Left lung (tissue), 10 donors: ENCODE results near the gene ZNF679. TPM values are rescaled to one million over a fixed set of nuclear protein-coding genes. Genes with fewer than 3 reads are reported as not detected.
A peak's percentile ranks its signal among the peaks of the same experiment; 100 is the strongest.
"Not testable (repeated sequence)": the region's sequence is repeated elsewhere in the genome, so short reads cannot be mapped to it uniquely, and the experiment has no call there.

Experiments
- ATAC-seq: fragments of 200-7000 bp; cut with Tn5 transposase; one replicate; pipeline ENCODE4 v1.9.1; 2020; ENCODE audit warnings: moderate library complexity
- DNase-seq, 4 donors: peaks; one replicate each; pipeline ENCODE4 v3.0.0-alpha.2; 2013 to 2020
- H3K27ac ChIP-seq, 2 donors: fragments of 200-600 bp; sonication (generic) in 1 of 2; one replicate each; pipeline versions ENCODE4 v1.5.0 to v1.8.0; 2020 to 2021
- H3K27me3 ChIP-seq, 2 donors: fragments of 200-600 bp; sonication (generic) in 1 of 2; one replicate each; pipeline versions ENCODE4 v1.5.0 to v1.8.0; 2020 to 2021
- H3K36me3 ChIP-seq, 2 donors: fragments of 200-600 bp; sonication (generic) in 1 of 2; one replicate each; pipeline versions ENCODE4 v1.5.0 to v1.8.0; 2020 to 2021
- H3K4me1 ChIP-seq, 2 donors: fragments of 200-600 bp; one replicate each; pipeline ENCODE4 v1.8.0; 2021
- H3K4me3 ChIP-seq, 2 donors: fragments of 200-600 bp; sonication (generic) in 1 of 2; one replicate each; pipeline versions ENCODE4 v1.5.0 to v1.8.0; 2020 to 2021; ENCODE audit warnings: mild to moderate bottlenecking in 1 of 2
- H3K9me3 ChIP-seq, 2 donors: fragments of 200-600 bp; sonication (generic) in 1 of 2; one replicate each; pipeline versions ENCODE4 v1.5.0 to v1.8.0; 2020 to 2021
- intact Hi-C, 2 donors: fragments of 100-400 bp; cut with DNase I; formaldehyde crosslinking; loops; one replicate each; pipeline versions ENCODE4 v1.11.2 to v1.14.2; 2022
- polyA plus RNA-seq, 6 donors: library from polyadenylated mRNA; unstranded; fragments of 120-200 nt; gene quantifications; one replicate each; pipeline ENCODE4 v1.2.1, GENCODE V29; 2013; ENCODE audit not compliant: insufficient read length in 6 of 6
- total RNA-seq, 2 donors: library from RNA; stranded (reverse); fragmentation: NEBNext Ultra II Directional; extraction: Animal tissue kit (Norgen Biotek cat#: 25700); gene quantifications; one replicate each; pipeline ENCODE4 v1.2.1, GENCODE V29; 2021
- TF ChIP-seq, protein P1 (sequence below), 2 donors: fragments of 200-600 bp; sonication (generic) in 1 of 2; IDR thresholded peaks; one replicate each; pipeline versions ENCODE4 v1.5.0 to v1.8.0; 2021; ENCODE audit warnings: antibody characterized with exemption in 2 of 2
- donor health status: DM: no; HTN: yes; CAD: no.
- donor health status: DM: no; HTN: no; CAD: no.

The ZNF679 gene
- total and polyA plus RNA-seq, 8 donors = not detected

DNA sequence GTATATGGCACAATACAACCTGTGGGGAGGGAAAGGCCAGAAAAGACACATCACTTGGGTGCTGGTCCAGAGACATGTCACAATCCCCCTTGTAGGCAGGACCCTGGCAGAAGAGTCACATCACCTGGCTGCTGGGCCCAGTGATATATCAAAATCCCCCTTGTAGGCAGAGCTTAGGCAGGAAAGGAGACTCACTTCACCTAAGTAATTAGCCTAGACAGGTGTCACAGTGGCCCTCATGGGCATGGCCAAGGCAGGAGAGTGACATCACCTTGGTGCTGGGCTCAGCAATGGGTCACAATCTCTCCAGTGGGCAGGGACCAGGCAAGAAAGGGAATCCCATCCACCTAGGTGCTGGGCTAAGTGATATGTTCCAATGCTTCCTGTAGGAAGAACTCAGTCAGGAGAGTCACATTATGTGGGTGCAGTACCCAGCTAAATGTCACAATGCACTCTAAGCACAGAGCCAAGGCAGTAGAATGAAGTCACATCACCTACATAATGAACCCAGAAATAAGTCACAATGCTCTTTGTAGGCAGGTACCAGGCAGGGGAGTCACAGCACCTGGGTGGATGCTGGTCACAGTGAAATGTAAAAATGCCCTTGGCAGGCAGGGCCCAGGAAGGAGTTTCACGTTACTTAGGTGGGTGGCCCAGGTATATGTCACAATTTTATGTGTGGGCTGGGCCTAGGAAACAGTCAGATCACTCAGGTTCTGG lies 66.6 kb downstream of the ZNF679 start:
- DNase-seq (no peak), ATAC-seq (no peak)
- Histone ChIP-seq H3K4me1 (no peaks in the 10 kb centered on the region), H3K4me3 (no peak overlapping the region), H3K36me3 (no peaks in the 10 kb centered on the region), H3K9me3 (peaks cover 0 to 7% of the 10 kb centered on the region in 2 donors), H3K27me3 (no peaks in the 10 kb centered on the region), H3K27ac (no peak overlapping the region)
- intact Hi-C loops = no loop called here
- TF ChIP-seq, protein P1, sequence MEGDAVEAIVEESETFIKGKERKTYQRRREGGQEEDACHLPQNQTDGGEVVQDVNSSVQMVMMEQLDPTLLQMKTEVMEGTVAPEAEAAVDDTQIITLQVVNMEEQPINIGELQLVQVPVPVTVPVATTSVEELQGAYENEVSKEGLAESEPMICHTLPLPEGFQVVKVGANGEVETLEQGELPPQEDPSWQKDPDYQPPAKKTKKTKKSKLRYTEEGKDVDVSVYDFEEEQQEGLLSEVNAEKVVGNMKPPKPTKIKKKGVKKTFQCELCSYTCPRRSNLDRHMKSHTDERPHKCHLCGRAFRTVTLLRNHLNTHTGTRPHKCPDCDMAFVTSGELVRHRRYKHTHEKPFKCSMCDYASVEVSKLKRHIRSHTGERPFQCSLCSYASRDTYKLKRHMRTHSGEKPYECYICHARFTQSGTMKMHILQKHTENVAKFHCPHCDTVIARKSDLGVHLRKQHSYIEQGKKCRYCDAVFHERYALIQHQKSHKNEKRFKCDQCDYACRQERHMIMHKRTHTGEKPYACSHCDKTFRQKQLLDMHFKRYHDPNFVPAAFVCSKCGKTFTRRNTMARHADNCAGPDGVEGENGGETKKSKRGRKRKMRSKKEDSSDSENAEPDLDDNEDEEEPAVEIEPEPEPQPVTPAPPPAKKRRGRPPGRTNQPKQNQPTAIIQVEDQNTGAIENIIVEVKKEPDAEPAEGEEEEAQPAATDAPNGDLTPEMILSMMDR (IDR thresholded peaks at IDR 0.05) = no peak

DNA sequence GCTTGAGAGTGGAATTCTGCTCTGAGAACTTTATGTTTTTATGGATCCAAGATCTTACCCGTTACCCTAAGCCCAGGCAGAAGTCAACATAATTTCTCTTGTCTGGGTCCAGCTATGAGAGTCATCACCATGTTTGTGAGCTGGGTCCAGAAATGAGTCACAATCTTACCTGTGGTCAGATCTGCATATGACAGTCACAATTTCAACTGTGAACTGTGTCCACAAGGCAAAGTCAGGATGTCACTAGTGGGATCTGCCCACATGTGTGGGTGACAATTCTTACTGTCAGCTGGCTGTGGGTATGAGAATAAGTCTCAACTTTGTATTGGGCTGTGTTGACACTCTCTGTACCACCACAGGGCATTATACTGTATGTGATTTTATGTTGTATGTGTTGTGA lies 69.1 kb downstream of the ZNF679 start:
- H3K4me3 ChIP-seq, H3K36me3 ChIP-seq, H3K27ac ChIP-seq, H3K27me3 ChIP-seq, H3K4me1 ChIP-seq, ATAC-seq, intact Hi-C loops, DNase-seq: not testable (repeated sequence)
- peaks cover 0 to 12% of the 10 kb centered on the region in 2 donors for H3K9me3 ChIP-seq

DNA sequence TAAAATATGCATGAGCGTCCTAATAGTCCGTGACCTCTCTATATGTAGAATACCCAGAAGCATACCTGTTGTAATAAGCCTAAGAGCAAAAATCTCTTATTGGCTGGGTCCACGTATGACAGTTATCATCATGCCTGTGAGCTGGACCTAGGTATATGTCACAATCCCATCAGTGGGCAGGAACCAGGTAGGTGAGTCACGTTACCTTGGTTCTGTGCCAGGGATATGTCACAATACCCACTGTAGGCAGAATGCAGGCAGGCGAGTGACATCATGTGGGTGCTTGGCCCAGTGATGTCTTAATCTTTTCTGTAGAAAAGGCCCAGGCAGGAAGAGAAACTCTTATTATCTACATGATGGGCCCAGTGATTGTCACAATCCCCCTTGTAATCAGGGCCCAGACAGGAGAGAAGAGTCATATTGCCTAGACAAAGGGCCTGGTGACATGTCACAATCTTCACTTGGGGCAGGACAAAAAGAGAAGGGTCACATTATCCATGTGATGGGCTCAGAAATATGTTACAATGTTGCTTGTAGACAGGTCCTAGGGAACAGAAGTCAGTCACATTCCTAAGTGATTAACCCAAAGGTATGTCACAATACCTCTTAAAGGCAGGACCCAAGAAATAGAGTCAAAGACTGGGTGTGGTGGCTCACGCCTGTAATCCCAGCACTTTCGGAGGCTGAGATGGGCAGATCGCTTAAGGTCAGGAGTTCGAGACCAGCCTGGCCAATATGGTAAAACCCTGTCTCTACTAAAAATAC lies 72.5 kb downstream of the ZNF679 start:
- Histone ChIP-seq H3K27ac (no peak overlapping the region), H3K4me3 (no peak overlapping the region), H3K27me3 (no peaks in the 10 kb centered on the region), H3K4me1 (no peaks in the 10 kb centered on the region), H3K9me3 (peaks cover 0 to 6% of the 10 kb centered on the region in 2 donors), H3K36me3 (no peaks in the 10 kb centered on the region)
- TF ChIP-seq, protein P1 (IDR thresholded peaks at IDR 0.05) = no peak
- DNase-seq (no peak), ATAC-seq (no peak)
- intact Hi-C loops = no loop called here

DNA sequence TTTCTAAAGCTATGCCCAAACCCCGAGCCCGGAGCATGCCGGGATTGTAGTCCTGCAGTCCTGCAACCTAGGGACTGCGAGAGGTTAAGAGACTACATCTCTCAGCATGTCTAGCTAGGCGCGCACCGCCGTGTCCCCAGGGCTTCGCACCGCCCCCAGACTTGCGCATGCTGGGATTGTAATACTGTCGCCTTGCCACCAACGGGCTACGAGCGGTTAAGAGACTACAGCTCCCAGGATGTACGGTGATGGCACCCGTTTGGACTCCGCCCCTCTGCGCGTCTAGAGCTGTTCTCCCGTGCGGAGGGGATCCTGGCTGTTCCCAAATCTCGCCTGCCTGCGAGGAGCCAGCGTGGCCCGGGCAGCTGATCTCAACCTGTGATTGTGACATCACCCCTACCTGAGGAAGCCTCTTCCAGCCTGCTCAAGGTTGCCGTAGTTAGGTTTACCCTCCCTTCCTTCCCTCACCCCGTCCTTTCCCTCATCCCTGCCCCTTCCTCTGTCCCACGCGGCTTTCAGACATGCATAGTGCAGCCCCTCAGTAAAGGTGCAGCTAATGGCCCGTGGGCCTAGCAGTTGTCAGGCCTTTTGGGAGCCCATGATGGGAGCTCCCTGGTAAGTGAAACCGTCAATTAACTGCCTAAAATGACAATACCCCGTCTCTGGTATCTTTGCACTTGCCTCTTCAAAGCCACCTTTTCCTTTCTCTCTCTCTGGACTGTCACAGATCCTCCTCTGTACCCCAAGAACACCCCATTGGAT lies 79.2 kb downstream of the ZNF679 start:
- intact Hi-C loops = no loop called here
- Histone ChIP-seq H3K36me3 (no peaks in the 10 kb centered on the region), H3K9me3 (no peaks in the 10 kb centered on the region), H3K27ac (peak overlapping the region; percentile 68 to 78), H3K27me3 (no peaks in the 10 kb centered on the region), H3K4me3 (peak overlapping the region; percentile 55 to 56), H3K4me1 (peaks cover 0 to 4% of the 10 kb centered on the region in 2 donors)
- ATAC-seq = peak; percentile 99
- TF ChIP-seq, protein P1 (IDR thresholded peaks at IDR 0.05) = peak in 1 of 2 donors; percentile 45
- DNase-seq = peak; percentile 90 to 96 (median 96)

DNA sequence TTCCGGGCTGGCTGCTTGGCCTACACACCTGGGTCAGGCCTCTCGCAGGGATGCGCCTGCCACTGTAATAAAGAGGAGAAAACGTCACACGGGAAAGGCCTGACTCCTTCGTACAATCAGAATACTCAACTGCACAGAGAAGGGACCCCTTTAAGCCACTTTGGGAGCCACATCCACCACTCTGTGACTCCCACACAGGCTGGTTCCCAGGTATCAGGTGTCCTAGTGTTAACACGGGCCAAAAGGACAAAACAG lies 79.7 kb downstream of the ZNF679 start:
- peak overlapping the region; percentile 55 to 56 for H3K4me3 ChIP-seq
- H3K9me3 ChIP-seq = no peaks in the 10 kb centered on the region
- H3K27ac ChIP-seq = peak overlapping the region; percentile 68 to 78
- H3K4me1 ChIP-seq = peaks cover 0 to 4% of the 10 kb centered on the region in 2 donors
- no peak for DNase-seq
- no peaks in the 10 kb centered on the region for H3K27me3 ChIP-seq
- no peaks in the 10 kb centered on the region for H3K36me3 ChIP-seq
- intact Hi-C loops = no loop called here
- TF ChIP-seq, protein P1 (IDR thresholded peaks at IDR 0.05) = no peak
- ATAC-seq = no peak
